ENCODE data around the gene CBLB. TPM values are rescaled to one million over a fixed set of nuclear protein-coding genes. Genes with fewer than 3 reads are reported as not detected.
"Not testable (repeated sequence)": the region's sequence is repeated elsewhere in the genome, so short reads cannot be mapped to it uniquely, and the experiment has no call there.

Gene CBLB
- total RNA-seq, 2 donors from 2014 or later = 28.2 to 62.8 TPM

- Histone ChIP-seq H3K4me3 (no peak overlapping the region), H3K27ac (no peak overlapping the region), H3K4me1 (replicated peaks) (no peaks in the 10 kb centered on the region), H3K27me3 (replicated peaks; ENCODE audit: insufficient read depth) (no peaks in the 10 kb centered on the region), H3K9me3 (no peaks in the 10 kb centered on the region), H3K36me3 (no peaks in the 10 kb centered on the region)
- 96% methylated on average over 13 of the region's 13 CpGs for WGBS
- DNase-seq (ENCODE audit: low spot score) = no peak
- intact Hi-C loops (cut with DNase I) = no loop called here
- no peak for TF ChIP-seq POLR2A (IDR thresholded peaks at IDR 0.05)
These were observed 105.8 kb downstream of the CBLB start for GRCh38 chr3:105762749-105763658.

DNA sequence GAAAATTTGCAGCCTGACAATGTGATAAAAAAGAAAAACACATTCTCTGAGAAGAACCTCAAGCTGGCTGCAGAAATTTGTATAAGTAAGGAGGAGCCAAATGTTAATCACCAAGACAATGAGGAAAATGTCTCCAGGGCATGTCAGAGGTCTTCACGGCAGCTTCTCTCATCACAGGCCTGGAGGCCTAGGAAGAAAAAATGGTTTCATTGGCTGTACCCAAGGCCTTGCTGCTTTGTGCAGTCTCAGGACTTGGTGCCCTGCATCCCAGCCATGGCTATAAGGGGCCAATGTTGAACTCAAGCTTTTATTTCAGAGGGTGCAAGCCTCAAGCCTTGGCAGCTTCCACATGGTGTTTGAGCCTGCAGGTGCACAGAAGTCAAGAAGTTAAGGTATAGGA lies 106.6 kb downstream of the CBLB start:
- H3K27me3 ChIP-seq (replicated peaks; ENCODE audit: insufficient read depth); intact Hi-C loops (cut with DNase I); H3K9me3 ChIP-seq; H3K4me1 ChIP-seq (replicated peaks); H3K36me3 ChIP-seq; DNase-seq (ENCODE audit: low spot score); H3K27ac ChIP-seq; H3K4me3 ChIP-seq: not testable (repeated sequence)
- WGBS = 100% methylated on average over 1 of the region's 1 CpG

GRCh38 chr3:105759442-105760078 lies 109.3 kb downstream of the CBLB start:
- no peaks in the 10 kb centered on the region for H3K27me3 ChIP-seq (replicated peaks; ENCODE audit: insufficient read depth)
- H3K36me3 ChIP-seq = no peaks in the 10 kb centered on the region
- intact Hi-C loops (cut with DNase I) = no loop called here
- H3K27ac ChIP-seq = no peak overlapping the region
- no peaks in the 10 kb centered on the region for H3K9me3 ChIP-seq
- DNase-seq (ENCODE audit: low spot score) = no peak
- 100% methylated on average over 6 of the region's 6 CpGs for WGBS
- TF ChIP-seq POLR2A (IDR thresholded peaks at IDR 0.05) (no peak), POLR2AphosphoS5 (IDR thresholded peaks at IDR 0.05) (no peak)
- TF ChIP-seq, protein P1, sequence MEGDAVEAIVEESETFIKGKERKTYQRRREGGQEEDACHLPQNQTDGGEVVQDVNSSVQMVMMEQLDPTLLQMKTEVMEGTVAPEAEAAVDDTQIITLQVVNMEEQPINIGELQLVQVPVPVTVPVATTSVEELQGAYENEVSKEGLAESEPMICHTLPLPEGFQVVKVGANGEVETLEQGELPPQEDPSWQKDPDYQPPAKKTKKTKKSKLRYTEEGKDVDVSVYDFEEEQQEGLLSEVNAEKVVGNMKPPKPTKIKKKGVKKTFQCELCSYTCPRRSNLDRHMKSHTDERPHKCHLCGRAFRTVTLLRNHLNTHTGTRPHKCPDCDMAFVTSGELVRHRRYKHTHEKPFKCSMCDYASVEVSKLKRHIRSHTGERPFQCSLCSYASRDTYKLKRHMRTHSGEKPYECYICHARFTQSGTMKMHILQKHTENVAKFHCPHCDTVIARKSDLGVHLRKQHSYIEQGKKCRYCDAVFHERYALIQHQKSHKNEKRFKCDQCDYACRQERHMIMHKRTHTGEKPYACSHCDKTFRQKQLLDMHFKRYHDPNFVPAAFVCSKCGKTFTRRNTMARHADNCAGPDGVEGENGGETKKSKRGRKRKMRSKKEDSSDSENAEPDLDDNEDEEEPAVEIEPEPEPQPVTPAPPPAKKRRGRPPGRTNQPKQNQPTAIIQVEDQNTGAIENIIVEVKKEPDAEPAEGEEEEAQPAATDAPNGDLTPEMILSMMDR (IDR thresholded peaks at IDR 0.05) = no peak
- H3K4me3 ChIP-seq = no peak overlapping the region
- H3K4me1 ChIP-seq (replicated peaks) = no peaks in the 10 kb centered on the region

DNA sequence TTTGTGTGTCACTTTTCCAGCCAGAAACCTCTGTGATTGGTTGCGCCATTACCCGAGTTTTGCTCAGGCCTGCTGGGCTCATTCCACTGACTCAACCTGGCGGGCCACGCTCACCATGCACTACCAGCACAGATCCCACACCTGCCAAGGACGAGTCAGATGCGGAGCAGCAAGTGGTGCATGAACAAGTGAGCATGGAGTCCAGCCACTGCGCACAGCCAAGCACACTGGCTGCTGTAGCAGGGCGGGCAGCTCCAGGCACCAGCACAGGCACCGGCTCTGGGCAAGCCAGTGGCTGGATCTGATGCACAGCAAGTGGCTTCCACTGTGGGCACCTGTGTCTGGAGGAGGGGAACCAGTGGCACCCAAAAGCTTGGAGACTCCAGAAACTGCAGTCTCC lies 110.4 kb downstream of the CBLB start:
- H3K4me3 ChIP-seq = no peak overlapping the region
- no peaks in the 10 kb centered on the region for H3K4me1 ChIP-seq (replicated peaks)
- WGBS = 97% methylated on average over 9 of the region's 9 CpGs
- H3K27ac ChIP-seq = no peak overlapping the region
- no peaks in the 10 kb centered on the region for H3K27me3 ChIP-seq (replicated peaks; ENCODE audit: insufficient read depth)
- intact Hi-C loops (cut with DNase I) = no loop called here
- no peaks in the 10 kb centered on the region for H3K36me3 ChIP-seq
- no peaks in the 10 kb centered on the region for H3K9me3 ChIP-seq
- no peak for TF ChIP-seq POLR2AphosphoS5 (IDR thresholded peaks at IDR 0.05)
- no peak for TF ChIP-seq POLR2A (IDR thresholded peaks at IDR 0.05)
- TF ChIP-seq, protein P1 (IDR thresholded peaks at IDR 0.05) = no peak
- DNase-seq (ENCODE audit: low spot score) = no peak

- no peaks in the 10 kb centered on the region for H3K4me1 ChIP-seq (replicated peaks)
- DNase-seq (ENCODE audit: low spot score) = no peak
- no peaks in the 10 kb centered on the region for H3K9me3 ChIP-seq
- no peaks in the 10 kb centered on the region for H3K36me3 ChIP-seq
- TF ChIP-seq POLR2AphosphoS5 (IDR thresholded peaks at IDR 0.05) = no peak
- no peak for TF ChIP-seq POLR2A (IDR thresholded peaks at IDR 0.05)
- TF ChIP-seq, protein P1 (IDR thresholded peaks at IDR 0.05) = no peak
- H3K27me3 ChIP-seq (replicated peaks; ENCODE audit: insufficient read depth) = no peaks in the 10 kb centered on the region
- intact Hi-C loops (cut with DNase I) = no loop called here
- no peak overlapping the region for H3K27ac ChIP-seq
- 90% methylated on average over 2 of the region's 2 CpGs for WGBS
- no peak overlapping the region for H3K4me3 ChIP-seq
These were observed 113.5 kb downstream of the CBLB start for GRCh38 chr3:105755121-105755886.

Measured in prostate gland (tissue), 2 donors.